ENCODE measurements around the gene SLC16A13.

DNA sequence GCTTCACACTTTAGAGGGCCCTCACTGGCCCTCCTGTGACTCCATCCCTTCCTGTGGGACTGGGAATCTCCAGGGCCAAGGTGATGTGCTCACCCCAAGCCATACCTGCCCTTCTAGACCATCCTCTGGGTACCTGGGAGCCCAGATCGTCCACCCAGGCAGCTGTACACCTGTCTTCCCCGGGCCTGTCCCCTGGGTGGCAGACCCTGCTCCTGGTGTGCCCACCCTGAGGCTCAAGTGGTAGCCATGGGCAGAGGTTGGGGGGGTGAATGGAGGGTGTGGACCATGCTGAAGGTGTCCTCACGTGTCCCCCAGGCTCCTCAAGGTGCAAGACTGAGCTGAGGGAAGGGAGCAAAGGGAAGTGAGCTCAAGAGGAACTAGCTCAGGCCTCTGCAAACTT lies 34.9 kb downstream of the SLC16A13 start:
- TF ChIP-seq CTCF (IDR thresholded peaks at IDR 0.05) (no peak), EZH2 (IDR thresholded peaks at IDR 0.05; ENCODE audit: borderline replicate concordance, insufficient read depth, low read depth, low read length, poor library complexity, severe bottlenecking) (no peak)

Measured in B cell (primary cell).